Endodermal cell (in vitro differentiated cells): ENCODE results near the gene NDUFB11. TPM values are rescaled to one million over a fixed set of nuclear protein-coding genes. Genes with fewer than 3 reads are reported as not detected.

Experiments
- DNase-seq: peaks from one replicate; pipeline ENCODE4 v3.0.0-alpha.2; 2017
- H3K27ac ChIP-seq: 2 replicates; pipeline ENCODE4 v1.5.1; 2013; ENCODE audit warnings: mild to moderate bottlenecking, low read depth, low read length, moderate library complexity
- H3K27me3 ChIP-seq: 2 replicates; pipeline ENCODE4 v1.6.1; 2013; ENCODE audit warnings: mild to moderate bottlenecking, low read length, moderate library complexity; ENCODE audit not compliant: insufficient read depth, control insufficient read depth, poor library complexity, severe bottlenecking
- H3K36me3 ChIP-seq: 2 replicates; pipeline ENCODE4 v1.7.0; 2013; ENCODE audit warnings: mild to moderate bottlenecking, low read length, moderate library complexity; ENCODE audit not compliant: control insufficient read depth, insufficient read depth
- H3K4me1 ChIP-seq: one replicate; pipeline ENCODE4 v1.7.0; 2013; ENCODE audit warnings: low read length; ENCODE audit not compliant: control insufficient read depth, insufficient read depth
- H3K4me3 ChIP-seq: 2 replicates; pipeline ENCODE4 v1.5.1; 2013; ENCODE audit warnings: mild to moderate bottlenecking, low read length, moderate library complexity
- H3K9ac ChIP-seq: 2 replicates; pipeline ENCODE4 v1.6.1; 2013; ENCODE audit warnings: mild to moderate bottlenecking, low read length, moderate library complexity; ENCODE audit not compliant: poor library complexity, severe bottlenecking; ENCODE audit errors: extremely low read depth
- H3K9me3 ChIP-seq: 2 replicates; pipeline ENCODE4 v1.6.1; 2013; ENCODE audit warnings: mild to moderate bottlenecking, low read length, moderate library complexity; ENCODE audit not compliant: control insufficient read depth
- H3K27ac Mint-ChIP-seq: 2 replicates; pipeline ENCODE4 v1.8.0; 2020; ENCODE audit warnings: mixed read lengths
- H3K27me3 Mint-ChIP-seq: 2 replicates; pipeline ENCODE4 v1.8.0; 2021; ENCODE audit warnings: mild to moderate bottlenecking, mixed read lengths; ENCODE audit not compliant: insufficient read depth
- H3K36me3 Mint-ChIP-seq: 2 replicates; pipeline ENCODE4 v1.8.0; 2020; ENCODE audit warnings: low read depth, mixed read lengths
- H3K4me1 Mint-ChIP-seq: 2 replicates; pipeline ENCODE4 v1.8.0; 2020; ENCODE audit warnings: mixed read lengths
- H3K4me3 Mint-ChIP-seq: 2 replicates; pipeline ENCODE4 v1.8.0; 2020; ENCODE audit warnings: mild to moderate bottlenecking, moderate library complexity, mixed read lengths
- H3K9me3 Mint-ChIP-seq: 2 replicates; pipeline ENCODE4 v1.8.0; 2020; ENCODE audit warnings: mild to moderate bottlenecking, mixed read lengths
- CTCF ChIP-seq: fragments of 200-600 bp; sonication (generic); conservative IDR thresholded peaks from 2 replicates; pipeline ENCODE4 v1.5.0; 2021; ENCODE audit warnings: antibody characterized with exemption, mild to moderate bottlenecking
- WGBS, 2 experiments: methylation state at CpG; one replicate each; pipeline versions ENCODE4 v1.1.5 to v1.1.7; 2013; ENCODE audit warnings: missing lambda C conversion rate in 2 of 2, mixed read lengths in 1 of 2; ENCODE audit not compliant: insufficient coverage in 1 of 2, insufficient read length in 1 of 2; 5-methylcytosine and 5-hydroxymethylcytosine counted together
- total RNA-seq, 2 donors: library from RNA; stranded (reverse); fragmentation: NEBNext Ultra II Directional in 1 of 2; extraction: Animal tissue kit (Norgen Biotek cat#: 25700) in 1 of 2; gene quantifications; 2 replicates in 1 of 2; 3 replicates in 1 of 2; pipeline ENCODE4 v1.2.1, GENCODE V29; 2021

Gene NDUFB11
- total RNA-seq, 2 donors from 2014 or later, result 86.1 to 108 TPM

- peaks cover 43% of the 10 kb centered on the region for H3K36me3 Mint-ChIP-seq
- DNase-seq, result peak; percentile 15
- H3K36me3 ChIP-seq, result peaks cover 19% of the 10 kb centered on the region
- no peak for TF ChIP-seq CTCF
- no peak overlapping the region for H3K27ac ChIP-seq
- H3K9ac ChIP-seq, result no peak overlapping the region
- H3K27ac Mint-ChIP-seq, result no peak overlapping the region
- peaks cover 2% of the 10 kb centered on the region for H3K27me3 Mint-ChIP-seq
- peaks cover 51% of the 10 kb centered on the region for H3K9me3 Mint-ChIP-seq
- 94% methylated on average over 3 to 10 of the region's 10 CpGs for WGBS, 2 experiments
- no peaks in the 10 kb centered on the region for H3K4me1 ChIP-seq
- no peaks in the 10 kb centered on the region for H3K9me3 ChIP-seq
- no peak overlapping the region for H3K4me3 ChIP-seq
- no peak overlapping the region for H3K4me3 Mint-ChIP-seq
- H3K27me3 ChIP-seq, result no peaks in the 10 kb centered on the region
- H3K4me1 Mint-ChIP-seq, result no peaks in the 10 kb centered on the region
Observed at GRCh38 chrX:47181301-47181700, 36.8 kb upstream of the NDUFB11 start.

- Histone ChIP-seq H3K4me3 (no peak overlapping the region), H3K27me3 (no peaks in the 10 kb centered on the region), H3K9me3 (no peaks in the 10 kb centered on the region), H3K4me1 (no peaks in the 10 kb centered on the region), H3K9ac (no peak overlapping the region), H3K27ac (no peak overlapping the region), H3K36me3 (peaks cover 15% of the 10 kb centered on the region)
- DNase-seq, result peak; percentile 23
- no peak for TF ChIP-seq CTCF
- Mint-ChIP-seq H3K4me3 (no peak overlapping the region), H3K27ac (no peak overlapping the region), H3K27me3 (no peaks in the 10 kb centered on the region), H3K4me1 (no peaks in the 10 kb centered on the region), H3K9me3 (peaks cover 54% of the 10 kb centered on the region), H3K36me3 (peaks cover 45% of the 10 kb centered on the region)
- WGBS, 2 experiments, result 92 to 100% methylated on average over 3 to 4 of the region's 8 CpGs
Observed at GRCh38 chrX:47180346-47180745, 35.8 kb upstream of the NDUFB11 start.

GRCh38 chrX:47179928-47180255, 35.4 kb upstream of the NDUFB11 start:
- peaks cover 57% of the 10 kb centered on the region for H3K9me3 Mint-ChIP-seq
- no peak for DNase-seq
- H3K9me3 ChIP-seq, result no peaks in the 10 kb centered on the region
- H3K4me1 ChIP-seq, result no peaks in the 10 kb centered on the region
- no peak overlapping the region for H3K27ac Mint-ChIP-seq
- no peak overlapping the region for H3K4me3 Mint-ChIP-seq
- peaks cover 48% of the 10 kb centered on the region for H3K36me3 Mint-ChIP-seq
- WGBS, 2 experiments, result 80 to 94% methylated on average over 1 to 16 of the region's 18 CpGs
- H3K36me3 ChIP-seq, result peaks cover 15% of the 10 kb centered on the region
- no peak overlapping the region for H3K27ac ChIP-seq
- no peaks in the 10 kb centered on the region for H3K4me1 Mint-ChIP-seq
- H3K4me3 ChIP-seq, result no peak overlapping the region
- no peaks in the 10 kb centered on the region for H3K27me3 Mint-ChIP-seq
- H3K9ac ChIP-seq, result no peak overlapping the region
- TF ChIP-seq CTCF, result no peak
- no peaks in the 10 kb centered on the region for H3K27me3 ChIP-seq
